GM12892 (cell line): ENCODE measurements around the gene ACTRT2.

ENCODE experiments used
- POLR2A ChIP-seq: IDR thresholded peaks from 2 replicates; pipeline ENCODE4 v1.6.1; 2011; ENCODE audit warnings: low read depth, low read length, control low read depth
- POLR2AphosphoS5 ChIP-seq: IDR thresholded peaks from 2 replicates; pipeline ENCODE4 v1.6.1; 2011; ENCODE audit warnings: low read depth, low read length, control low read depth
- TAF1 ChIP-seq: IDR thresholded peaks from 2 replicates; pipeline ENCODE4 v1.6.1; 2011; ENCODE audit warnings: low read depth, mild to moderate bottlenecking, control low read depth, low read length, borderline replicate concordance

- TF ChIP-seq POLR2A: no peak
- TF ChIP-seq POLR2AphosphoS5: no peak
- no peak for TF ChIP-seq TAF1
Observed at GRCh38 chr1:3011631-3012455, 9.4 kb upstream of the ACTRT2 start.
